Panc1 (cell line): ENCODE results near the gene KDM4B. TPM values are rescaled to one million over a fixed set of nuclear protein-coding genes. Genes with fewer than 3 reads are reported as not detected.

Source experiments
- ATAC-seq: fragments of 200-7000 bp; cut with Tn5 transposase; 2 replicates; pipeline ENCODE4 v1.9.1; 2020; ENCODE audit warnings: mild to moderate bottlenecking, moderate library complexity
- BruUV-seq: library from RNA; stranded (reverse); fragments of 400-500 nt; replicated peaks from 2 replicates; lab custom pipeline; 2021; lab: Mats Ljungman, UMichigan
- CTCF ChIA-PET: fragments of 300-600 bp; sonication (Branson Sonifier 250); formaldehyde crosslinking; loops from one replicate; lab custom pipeline; 2022; ENCODE audit warnings: antibody characterized with exemption; lab: Charles Lee
- POLR2A ChIA-PET: fragments of 300-600 bp; sonication (Branson Sonifier 250); formaldehyde crosslinking; loops from one replicate; lab custom pipeline; 2022; ENCODE audit warnings: antibody characterized with exemption; lab: Charles Lee
- DNase-seq: peaks from one replicate; pipeline ENCODE4 v3.0.0-alpha.2; 2010; ENCODE audit warnings: low read depth, low spot score
- H3K27ac ChIP-seq: 2 replicates; pipeline ENCODE4 v1.5.1; 2011; ENCODE audit warnings: mild to moderate bottlenecking, low read length, inconsistent platforms
- H3K27me3 ChIP-seq: fragments of 200-500 bp; sonication (Bioruptor generic); 2 replicates; pipeline ENCODE4 v1.6.0; 2014; ENCODE audit warnings: low read length, inconsistent platforms; ENCODE audit not compliant: control insufficient read depth, insufficient read depth
- H3K36me3 ChIP-seq: fragments of 200-500 bp; sonication (Bioruptor generic); 2 replicates; pipeline ENCODE4 v1.5.1; 2014; ENCODE audit warnings: inconsistent platforms, mild to moderate bottlenecking, low read length, moderate library complexity; ENCODE audit not compliant: control insufficient read depth, insufficient read depth
- H3K4me1 ChIP-seq: 2 replicates; pipeline ENCODE4 v1.5.1; 2011; ENCODE audit warnings: inconsistent platforms, mild to moderate bottlenecking, low read length, moderate library complexity; ENCODE audit not compliant: control insufficient read depth, insufficient read depth
- H3K4me3 ChIP-seq, 2 experiments: 2 replicates each; pipeline ENCODE4 v1.5.1; 2011 to 2012; ENCODE audit warnings: low read depth in 2 of 2, low read length in 2 of 2, mild to moderate bottlenecking in 2 of 2, inconsistent platforms in 1 of 2, moderate library complexity in 1 of 2
- H3K9me3 ChIP-seq: fragments of 200-500 bp; sonication (Bioruptor generic); 2 replicates; pipeline ENCODE4 v1.5.1; 2014; ENCODE audit warnings: low read depth, mild to moderate bottlenecking, inconsistent platforms, low read length, moderate library complexity; ENCODE audit not compliant: control insufficient read depth, insufficient read depth
- POLR2AphosphoS5 ChIP-seq: IDR thresholded peaks from 2 replicates; pipeline ENCODE4 v1.6.1; 2012; ENCODE audit warnings: mild to moderate bottlenecking, low read depth, low read length, moderate library complexity
- SIN3A ChIP-seq: IDR thresholded peaks from 2 replicates; pipeline ENCODE4 v1.6.1; 2012; ENCODE audit warnings: low read depth, mild to moderate bottlenecking, low read length, moderate library complexity, borderline replicate concordance; ENCODE audit not compliant: insufficient read depth
- TCF7L2 ChIP-seq: IDR thresholded peaks from 2 replicates; pipeline ENCODE4 v1.6.1; 2011; ENCODE audit warnings: mild to moderate bottlenecking, low read depth, low read length, inconsistent platforms
- in situ Hi-C: cut with HindIII; loops from 2 replicates; pipeline ENCODE4 v1.10.0; 2016; ENCODE audit warnings: low sequenced_read_pairs, low pct_unique_long_range_greater_than_20kb
- intact Hi-C: fragments of 100-400 bp; cut with micrococcal nuclease; formaldehyde crosslinking; loops from one replicate; pipeline ENCODE4 v1.10.0; 2022; ENCODE audit not compliant: unreplicated experiment
- total RNA-seq: library from RNA; stranded (reverse); gene quantifications from one replicate; pipeline ENCODE4 v1.2.1, GENCODE V29; 2021; ENCODE audit not compliant: unreplicated experiment
- TF ChIP-seq, protein P1 (sequence below): fragments of 450-650 bp; IDR thresholded peaks from 2 replicates; pipeline ENCODE4 v1.5.1; 2017; ENCODE audit warnings: mild to moderate bottlenecking
- TF ChIP-seq, protein P2 (sequence below), 2 experiments: IDR thresholded peaks; 2 replicates each; pipeline ENCODE4 v1.6.1; 2011 to 2012; ENCODE audit warnings: low read depth in 2 of 2, control low read depth in 1 of 2, low read length in 1 of 2, mild to moderate bottlenecking in 1 of 2, moderate library complexity in 1 of 2; ENCODE audit not compliant: insufficient read depth in 1 of 2

Gene KDM4B
- total RNA-seq, 1 experiment from 2014 or later = 18.4 TPM

DNA sequence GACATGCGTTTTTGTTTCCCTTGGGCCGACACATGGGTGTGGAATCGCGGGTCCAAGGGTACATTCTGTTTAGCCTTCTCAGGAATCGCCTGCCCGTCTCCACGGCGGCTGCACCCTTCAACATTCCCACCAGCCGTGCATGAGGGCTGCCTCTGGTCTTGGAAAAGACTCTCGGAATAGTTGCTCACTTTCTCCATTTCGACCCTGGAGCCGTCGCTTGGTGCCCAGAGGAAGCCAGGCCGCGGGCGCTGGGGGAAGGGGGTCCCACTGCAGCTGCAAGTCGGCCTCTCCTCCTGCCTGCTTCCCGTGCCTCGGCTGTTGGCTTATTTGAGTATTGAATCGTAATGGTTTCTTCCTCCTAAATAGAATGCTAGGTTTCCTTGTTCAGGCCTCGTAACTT is 51.5 kb downstream of the KDM4B start:
- ChIA-PET CTCF (no interaction called here), POLR2A (no interaction called here)
- Histone ChIP-seq H3K9me3 (no peaks in the 10 kb centered on the region), H3K36me3 (no peaks in the 10 kb centered on the region), H3K4me1 (no peaks in the 10 kb centered on the region), H3K4me3 (no peak overlapping the region), H3K27me3 (no peaks in the 10 kb centered on the region), H3K27ac (no peak overlapping the region)
- intact Hi-C loops (no loop called here), in situ Hi-C loops (no loop called here)
- TF ChIP-seq TCF7L2 (no peak), POLR2AphosphoS5 (no peak), SIN3A (no peak)
- TF ChIP-seq, protein P1, sequence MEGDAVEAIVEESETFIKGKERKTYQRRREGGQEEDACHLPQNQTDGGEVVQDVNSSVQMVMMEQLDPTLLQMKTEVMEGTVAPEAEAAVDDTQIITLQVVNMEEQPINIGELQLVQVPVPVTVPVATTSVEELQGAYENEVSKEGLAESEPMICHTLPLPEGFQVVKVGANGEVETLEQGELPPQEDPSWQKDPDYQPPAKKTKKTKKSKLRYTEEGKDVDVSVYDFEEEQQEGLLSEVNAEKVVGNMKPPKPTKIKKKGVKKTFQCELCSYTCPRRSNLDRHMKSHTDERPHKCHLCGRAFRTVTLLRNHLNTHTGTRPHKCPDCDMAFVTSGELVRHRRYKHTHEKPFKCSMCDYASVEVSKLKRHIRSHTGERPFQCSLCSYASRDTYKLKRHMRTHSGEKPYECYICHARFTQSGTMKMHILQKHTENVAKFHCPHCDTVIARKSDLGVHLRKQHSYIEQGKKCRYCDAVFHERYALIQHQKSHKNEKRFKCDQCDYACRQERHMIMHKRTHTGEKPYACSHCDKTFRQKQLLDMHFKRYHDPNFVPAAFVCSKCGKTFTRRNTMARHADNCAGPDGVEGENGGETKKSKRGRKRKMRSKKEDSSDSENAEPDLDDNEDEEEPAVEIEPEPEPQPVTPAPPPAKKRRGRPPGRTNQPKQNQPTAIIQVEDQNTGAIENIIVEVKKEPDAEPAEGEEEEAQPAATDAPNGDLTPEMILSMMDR = no peak
- TF ChIP-seq, protein P2, sequence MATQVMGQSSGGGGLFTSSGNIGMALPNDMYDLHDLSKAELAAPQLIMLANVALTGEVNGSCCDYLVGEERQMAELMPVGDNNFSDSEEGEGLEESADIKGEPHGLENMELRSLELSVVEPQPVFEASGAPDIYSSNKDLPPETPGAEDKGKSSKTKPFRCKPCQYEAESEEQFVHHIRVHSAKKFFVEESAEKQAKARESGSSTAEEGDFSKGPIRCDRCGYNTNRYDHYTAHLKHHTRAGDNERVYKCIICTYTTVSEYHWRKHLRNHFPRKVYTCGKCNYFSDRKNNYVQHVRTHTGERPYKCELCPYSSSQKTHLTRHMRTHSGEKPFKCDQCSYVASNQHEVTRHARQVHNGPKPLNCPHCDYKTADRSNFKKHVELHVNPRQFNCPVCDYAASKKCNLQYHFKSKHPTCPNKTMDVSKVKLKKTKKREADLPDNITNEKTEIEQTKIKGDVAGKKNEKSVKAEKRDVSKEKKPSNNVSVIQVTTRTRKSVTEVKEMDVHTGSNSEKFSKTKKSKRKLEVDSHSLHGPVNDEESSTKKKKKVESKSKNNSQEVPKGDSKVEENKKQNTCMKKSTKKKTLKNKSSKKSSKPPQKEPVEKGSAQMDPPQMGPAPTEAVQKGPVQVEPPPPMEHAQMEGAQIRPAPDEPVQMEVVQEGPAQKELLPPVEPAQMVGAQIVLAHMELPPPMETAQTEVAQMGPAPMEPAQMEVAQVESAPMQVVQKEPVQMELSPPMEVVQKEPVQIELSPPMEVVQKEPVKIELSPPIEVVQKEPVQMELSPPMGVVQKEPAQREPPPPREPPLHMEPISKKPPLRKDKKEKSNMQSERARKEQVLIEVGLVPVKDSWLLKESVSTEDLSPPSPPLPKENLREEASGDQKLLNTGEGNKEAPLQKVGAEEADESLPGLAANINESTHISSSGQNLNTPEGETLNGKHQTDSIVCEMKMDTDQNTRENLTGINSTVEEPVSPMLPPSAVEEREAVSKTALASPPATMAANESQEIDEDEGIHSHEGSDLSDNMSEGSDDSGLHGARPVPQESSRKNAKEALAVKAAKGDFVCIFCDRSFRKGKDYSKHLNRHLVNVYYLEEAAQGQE (IDR thresholded peaks at IDR 0.05; ENCODE audit: insufficient read depth in 1 of 2, low read depth in 2 of 2, low read length in 1 of 2) = no peak
- no peak for DNase-seq
- ATAC-seq = no peak
- no TSS peak for BruUV-seq

DNA sequence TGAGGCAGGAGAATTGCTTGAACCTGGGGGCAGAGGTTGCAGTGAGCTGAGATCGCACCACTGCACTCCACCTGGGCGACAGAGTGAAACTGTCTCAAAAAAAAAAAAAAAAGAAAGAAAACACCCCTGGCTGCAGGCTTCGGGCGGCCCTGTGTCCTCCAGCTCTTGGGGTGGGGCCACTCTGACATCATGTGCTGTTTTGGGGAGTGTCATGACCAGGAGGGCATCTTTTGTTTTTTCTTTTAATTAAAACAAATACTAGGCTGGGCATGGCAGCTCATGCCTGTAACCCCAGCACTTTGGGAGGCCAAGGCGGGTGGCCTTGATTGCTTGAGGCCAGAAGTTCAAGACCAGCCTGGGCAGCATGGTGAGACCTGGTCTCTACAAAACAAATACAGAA is 52.1 kb downstream of the KDM4B start:
- H3K36me3 ChIP-seq = no peaks in the 10 kb centered on the region
- H3K4me1 ChIP-seq = no peaks in the 10 kb centered on the region
- ATAC-seq (no peak), DNase-seq (no peak)
- TF ChIP-seq SIN3A (no peak), POLR2AphosphoS5 (no peak), TCF7L2 (no peak)
- TF ChIP-seq, protein P1 = no peak
- TF ChIP-seq, protein P2 (IDR thresholded peaks at IDR 0.05; ENCODE audit: insufficient read depth in 1 of 2, low read depth in 2 of 2, low read length in 1 of 2) = no peak
- no peak overlapping the region for H3K27ac ChIP-seq
- no peak overlapping the region for H3K4me3 ChIP-seq
- BruUV-seq = no TSS peak
- in situ Hi-C loops = no loop called here
- CTCF ChIA-PET = no interaction called here
- no peaks in the 10 kb centered on the region for H3K9me3 ChIP-seq
- intact Hi-C loops = no loop called here
- POLR2A ChIA-PET = no interaction called here
- H3K27me3 ChIP-seq = no peaks in the 10 kb centered on the region
